Lower leg skin (tissue), 3 donors: Measurements from ENCODE around the gene ASPN.

Experiments
- CTCF ChIP-seq, 3 donors: fragments of 450-650 bp; IDR thresholded peaks; one replicate each; pipeline ENCODE4 v1.5.1; 2016; ENCODE audit warnings: antibody characterized with exemption in 3 of 3, mild to moderate bottlenecking in 3 of 3, moderate library complexity in 2 of 3
- POLR2A ChIP-seq, 2 donors: fragments of 450-650 bp; IDR thresholded peaks; one replicate each; pipeline ENCODE4 v1.6.1; 2016 to 2017; ENCODE audit warnings: antibody characterized with exemption in 2 of 2, mild to moderate bottlenecking in 1 of 2, moderate library complexity in 1 of 2

- no peak for TF ChIP-seq CTCF (IDR thresholded peaks at IDR 0.05)
- no peak for TF ChIP-seq POLR2A (IDR thresholded peaks at IDR 0.05)
Measured at GRCh38 chr9:92504881-92505280, 22.6 kb upstream of the ASPN start.
